ENCODE results near the gene ARHGEF7. TPM values are rescaled to one million over a fixed set of nuclear protein-coding genes. Genes with fewer than 3 reads are reported as not detected.

ARHGEF7 gene
- total RNA-seq, 3 donors from 2014 or later = 42.8 to 49.6 (median 45.1) TPM

DNA sequence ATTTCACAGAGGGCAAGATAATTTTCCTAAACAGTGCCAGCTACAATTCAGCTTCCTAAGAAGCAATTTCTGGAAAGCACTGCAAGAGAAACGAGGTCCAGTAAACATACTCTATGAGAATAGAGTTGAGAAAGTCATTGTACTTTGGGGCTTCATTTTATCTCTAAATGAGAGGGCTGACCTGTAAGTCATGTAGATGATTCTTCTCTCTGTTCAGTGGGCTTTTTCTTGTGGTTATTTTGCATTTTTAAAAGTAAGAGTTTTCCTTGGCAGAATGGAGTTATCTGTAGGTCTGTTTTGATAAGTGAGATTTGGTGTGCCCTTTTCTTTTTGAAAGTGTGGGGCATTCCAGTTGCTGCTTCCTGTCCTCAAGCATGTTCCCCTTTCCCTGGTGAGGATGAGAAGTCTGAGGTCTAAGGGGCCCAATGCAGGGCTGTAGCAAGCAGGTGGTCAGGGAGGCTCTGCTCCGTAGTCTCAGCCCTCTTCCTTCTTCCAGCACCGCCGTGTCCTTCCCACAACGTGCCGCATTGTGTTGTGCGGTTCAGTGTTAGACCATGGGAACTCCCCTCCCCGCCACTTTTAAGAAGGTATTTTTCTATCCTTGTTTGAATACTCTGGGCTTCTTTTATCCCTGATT, 86.3 kb downstream of the ARHGEF7 start:
- H3K4me1 Mint-ChIP-seq (ENCODE audit: low read depth) = peaks cover 61% of the 10 kb centered on the region

DNA sequence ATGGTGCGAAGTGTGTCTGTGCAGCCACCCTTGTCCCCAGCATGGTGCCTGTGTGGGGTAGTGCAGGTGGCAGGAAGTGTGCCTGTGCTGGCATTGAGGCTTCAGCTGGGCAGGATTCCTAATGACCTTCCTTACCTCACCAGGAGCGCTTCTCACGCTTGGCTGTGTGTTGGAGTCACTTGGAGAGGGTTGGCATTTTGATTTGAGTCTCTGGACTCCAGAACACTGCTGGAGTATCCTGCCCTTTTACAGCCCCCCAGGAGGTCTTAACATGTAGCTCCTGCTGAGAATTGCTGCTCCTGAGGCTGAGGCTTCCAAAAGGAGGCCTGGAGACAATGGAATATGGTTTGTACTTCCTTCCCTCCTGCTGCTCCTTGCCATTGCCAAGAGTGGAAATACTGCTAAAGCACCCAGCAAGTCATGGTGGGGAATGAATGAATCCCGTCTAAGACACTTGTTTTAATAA, 87.1 kb downstream of the ARHGEF7 start:
- no peaks in the 10 kb centered on the region for H3K9me3 Mint-ChIP-seq
- H3K4me3 Mint-ChIP-seq = no peak overlapping the region
- peaks cover 29% of the 10 kb centered on the region for H3K36me3 Mint-ChIP-seq (ENCODE audit: insufficient read depth)
- no peaks in the 10 kb centered on the region for H3K27me3 Mint-ChIP-seq (ENCODE audit: low read depth)
- peaks cover 61% of the 10 kb centered on the region for H3K4me1 Mint-ChIP-seq (ENCODE audit: low read depth)
- ATAC-seq (no peak), DNase-seq (no peak)

More for the DNA sequence above, 86.3 kb downstream of the ARHGEF7 start:
- Mint-ChIP-seq H3K4me3 (peak overlapping the region; percentile 25), H3K36me3 (ENCODE audit: insufficient read depth) (peaks cover 31% of the 10 kb centered on the region), H3K27me3 (ENCODE audit: low read depth) (no peaks in the 10 kb centered on the region), H3K9me3 (no peaks in the 10 kb centered on the region)
- ATAC-seq (peak; percentile 46 to 60), DNase-seq (no peak)

DNA sequence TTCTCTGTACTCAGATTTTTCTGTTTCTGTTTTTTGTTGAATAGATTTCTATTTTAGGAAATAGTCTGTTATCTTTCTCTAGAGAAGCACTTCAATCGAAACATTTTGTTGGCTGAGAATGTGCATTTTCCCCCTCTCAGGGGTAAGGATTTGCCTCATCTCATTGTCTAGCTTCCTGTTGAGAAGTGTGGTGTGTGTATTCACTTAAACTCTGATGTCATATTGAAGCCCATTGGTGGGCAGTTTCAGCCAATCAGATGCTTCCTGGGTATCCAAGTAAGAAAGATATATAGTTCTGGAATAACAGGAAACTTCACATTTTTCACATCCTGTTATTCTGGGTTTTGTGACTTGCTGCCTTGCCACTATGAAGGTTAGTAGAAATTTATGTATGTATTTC, 87.6 kb downstream of the ARHGEF7 start:
- Mint-ChIP-seq H3K9me3 (no peaks in the 10 kb centered on the region), H3K4me1 (ENCODE audit: low read depth) (peaks cover 65% of the 10 kb centered on the region), H3K36me3 (ENCODE audit: insufficient read depth) (peaks cover 24% of the 10 kb centered on the region), H3K4me3 (no peak overlapping the region), H3K27me3 (ENCODE audit: low read depth) (no peaks in the 10 kb centered on the region)
- no peak for DNase-seq
- ATAC-seq = peak; percentile 59 to 63

DNA sequence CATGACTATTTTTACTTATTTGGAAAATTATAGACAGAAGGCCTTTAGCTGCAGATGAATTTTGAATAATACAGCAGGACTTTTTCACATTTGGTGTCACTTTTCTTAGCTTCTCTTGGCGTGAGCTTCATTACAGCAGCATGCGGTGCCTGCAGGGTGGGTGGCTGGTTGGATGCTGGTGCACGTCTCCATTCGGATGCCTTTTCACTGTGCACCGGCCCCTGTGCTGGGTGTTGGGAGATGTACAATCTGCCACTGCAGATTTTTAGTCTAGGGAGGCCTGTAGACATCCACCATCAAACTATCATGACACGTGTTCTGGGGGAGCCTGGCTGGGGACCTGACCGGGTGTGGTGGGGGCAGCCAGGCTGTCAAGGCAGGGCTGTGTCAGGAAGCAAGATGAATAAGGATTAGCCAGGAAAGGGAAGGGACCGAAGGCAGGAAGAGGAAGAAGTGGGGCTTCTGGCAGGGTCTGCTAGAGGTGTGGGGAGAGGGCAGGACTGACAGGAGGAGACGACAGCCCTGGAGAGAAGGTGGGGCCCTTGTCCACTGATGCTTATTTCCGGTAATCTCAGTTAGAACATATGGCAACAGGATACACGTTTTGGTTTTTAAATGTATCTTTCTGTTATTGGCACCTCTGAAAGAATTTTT, 88.8 kb downstream of the ARHGEF7 start:
- peaks cover 73% of the 10 kb centered on the region for H3K4me1 Mint-ChIP-seq (ENCODE audit: low read depth)
- peak overlapping the region; percentile 37 for H3K4me3 Mint-ChIP-seq
- H3K27me3 Mint-ChIP-seq (ENCODE audit: low read depth) = no peaks in the 10 kb centered on the region
- DNase-seq (no peak), ATAC-seq (no peak)
- peaks cover 20% of the 10 kb centered on the region for H3K36me3 Mint-ChIP-seq (ENCODE audit: insufficient read depth)
- H3K9me3 Mint-ChIP-seq = no peaks in the 10 kb centered on the region

DNA sequence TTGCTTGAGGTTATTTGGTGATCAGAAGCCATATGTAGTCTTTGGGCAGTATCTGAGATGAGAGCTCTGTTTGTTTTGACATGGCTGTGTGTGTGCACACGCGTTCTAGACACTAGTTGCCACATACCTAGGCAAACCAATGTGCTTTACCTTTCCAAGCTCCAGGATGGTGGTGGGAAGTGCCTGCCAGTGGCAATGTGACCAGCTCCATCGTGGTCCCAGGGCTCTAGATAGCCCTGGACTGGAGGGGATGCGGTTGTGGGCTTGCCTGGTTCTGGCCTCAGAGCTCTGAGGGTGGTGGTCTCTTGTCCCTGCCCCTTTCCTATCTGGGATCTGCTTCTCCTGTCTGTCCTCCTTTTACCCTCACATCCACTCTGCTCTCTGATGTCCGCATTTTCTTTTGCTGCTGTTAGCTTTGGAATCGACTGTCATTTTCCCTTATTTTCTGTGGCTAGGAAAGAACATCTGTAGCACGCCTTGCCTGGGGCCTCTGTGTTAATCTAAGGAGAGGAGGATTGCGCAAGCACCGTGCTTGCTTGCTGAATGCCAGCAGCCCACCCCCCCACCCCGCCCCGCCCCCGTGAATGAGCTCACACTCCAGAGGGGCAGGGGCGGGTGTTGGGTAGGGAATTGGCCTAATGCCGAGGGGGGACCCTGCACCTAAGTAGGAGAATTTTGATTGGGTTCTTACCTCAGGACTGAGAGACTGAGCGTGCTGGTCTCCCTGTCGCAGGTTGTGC, 89.5 kb downstream of the ARHGEF7 start:
- ATAC-seq (no peak), DNase-seq (no peak)
- Mint-ChIP-seq H3K4me3 (no peak overlapping the region), H3K4me1 (ENCODE audit: low read depth) (peaks cover 76% of the 10 kb centered on the region), H3K27me3 (ENCODE audit: low read depth) (no peaks in the 10 kb centered on the region), H3K36me3 (ENCODE audit: insufficient read depth) (peaks cover 18% of the 10 kb centered on the region), H3K9me3 (no peaks in the 10 kb centered on the region)

DNA sequence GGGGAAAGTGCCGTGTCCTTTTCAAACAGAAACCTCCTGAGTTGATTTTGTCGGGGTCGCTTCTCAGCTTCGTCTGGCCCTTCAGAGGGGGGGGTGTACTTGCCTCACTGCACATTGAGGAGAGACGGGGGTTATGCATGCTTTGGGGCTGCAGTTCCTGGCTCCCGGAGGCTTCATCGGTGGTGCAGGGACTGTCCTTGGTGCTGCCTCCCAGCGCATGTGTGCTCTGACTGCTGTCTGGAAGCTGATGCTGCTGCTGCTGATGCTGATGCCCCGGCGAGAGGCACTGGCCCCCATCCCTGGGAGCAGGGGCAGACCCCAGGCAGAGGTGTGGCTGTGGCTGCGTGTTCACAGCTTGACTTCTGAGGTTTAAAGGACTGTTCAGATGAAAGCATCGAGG, 91.0 kb downstream of the ARHGEF7 start:
- Mint-ChIP-seq H3K4me1 (ENCODE audit: low read depth) (peaks cover 73% of the 10 kb centered on the region), H3K27me3 (ENCODE audit: low read depth) (no peaks in the 10 kb centered on the region), H3K9me3 (no peaks in the 10 kb centered on the region), H3K4me3 (no peak overlapping the region), H3K36me3 (ENCODE audit: insufficient read depth) (peaks cover 12% of the 10 kb centered on the region)
- DNase-seq (no peak), ATAC-seq (no peak)

DNA sequence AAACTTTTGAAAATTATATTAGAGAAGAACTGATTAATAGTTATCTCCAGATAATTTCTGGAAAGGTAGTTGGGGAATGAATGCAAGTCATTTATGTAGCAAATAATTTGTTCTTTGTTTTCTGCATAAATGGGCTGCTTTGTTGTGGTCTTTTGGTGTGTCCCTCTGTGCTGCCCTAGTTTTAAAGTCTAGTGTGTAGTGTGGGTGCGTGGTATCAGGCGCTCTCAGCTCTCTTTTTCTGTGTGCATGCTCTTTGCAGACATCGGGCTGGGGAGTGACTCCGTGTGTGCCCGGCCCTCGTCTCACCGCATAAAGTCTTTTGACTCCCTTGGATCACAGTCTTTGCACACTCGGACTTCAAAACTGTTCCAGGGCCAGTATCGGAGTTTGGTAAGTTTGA, 94.5 kb downstream of the ARHGEF7 start:
- Mint-ChIP-seq H3K9me3 (no peaks in the 10 kb centered on the region), H3K27me3 (ENCODE audit: low read depth) (no peaks in the 10 kb centered on the region), H3K36me3 (ENCODE audit: insufficient read depth) (peaks cover 13% of the 10 kb centered on the region), H3K4me1 (ENCODE audit: low read depth) (peaks cover 57% of the 10 kb centered on the region), H3K4me3 (no peak overlapping the region)
- no peak for DNase-seq
- no peak for ATAC-seq

DNA sequence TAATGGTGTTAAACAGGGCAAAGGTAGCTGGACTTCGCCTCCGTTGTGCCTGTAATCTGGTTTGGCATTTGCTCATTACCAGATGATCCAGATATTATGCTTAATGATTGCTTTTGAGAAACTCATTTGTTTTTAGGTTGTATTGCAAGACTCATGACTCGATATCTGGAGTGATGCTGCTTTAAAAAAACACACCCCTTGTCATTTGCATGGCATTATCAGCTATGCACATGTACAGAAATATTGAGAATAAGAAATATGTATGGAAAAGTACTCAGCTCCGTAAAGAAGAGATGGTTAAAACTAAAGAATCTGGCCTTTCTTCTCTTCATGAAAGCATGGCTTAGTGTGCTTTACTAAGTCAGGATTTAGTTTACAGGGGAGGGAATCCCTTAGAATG, 95.0 kb downstream of the ARHGEF7 start:
- Mint-ChIP-seq H3K9me3 (no peaks in the 10 kb centered on the region), H3K4me1 (ENCODE audit: low read depth) (peaks cover 58% of the 10 kb centered on the region), H3K4me3 (no peak overlapping the region), H3K27me3 (ENCODE audit: low read depth) (no peaks in the 10 kb centered on the region), H3K36me3 (ENCODE audit: insufficient read depth) (peaks cover 13% of the 10 kb centered on the region)
- DNase-seq = no peak
- ATAC-seq = no peak

DNA sequence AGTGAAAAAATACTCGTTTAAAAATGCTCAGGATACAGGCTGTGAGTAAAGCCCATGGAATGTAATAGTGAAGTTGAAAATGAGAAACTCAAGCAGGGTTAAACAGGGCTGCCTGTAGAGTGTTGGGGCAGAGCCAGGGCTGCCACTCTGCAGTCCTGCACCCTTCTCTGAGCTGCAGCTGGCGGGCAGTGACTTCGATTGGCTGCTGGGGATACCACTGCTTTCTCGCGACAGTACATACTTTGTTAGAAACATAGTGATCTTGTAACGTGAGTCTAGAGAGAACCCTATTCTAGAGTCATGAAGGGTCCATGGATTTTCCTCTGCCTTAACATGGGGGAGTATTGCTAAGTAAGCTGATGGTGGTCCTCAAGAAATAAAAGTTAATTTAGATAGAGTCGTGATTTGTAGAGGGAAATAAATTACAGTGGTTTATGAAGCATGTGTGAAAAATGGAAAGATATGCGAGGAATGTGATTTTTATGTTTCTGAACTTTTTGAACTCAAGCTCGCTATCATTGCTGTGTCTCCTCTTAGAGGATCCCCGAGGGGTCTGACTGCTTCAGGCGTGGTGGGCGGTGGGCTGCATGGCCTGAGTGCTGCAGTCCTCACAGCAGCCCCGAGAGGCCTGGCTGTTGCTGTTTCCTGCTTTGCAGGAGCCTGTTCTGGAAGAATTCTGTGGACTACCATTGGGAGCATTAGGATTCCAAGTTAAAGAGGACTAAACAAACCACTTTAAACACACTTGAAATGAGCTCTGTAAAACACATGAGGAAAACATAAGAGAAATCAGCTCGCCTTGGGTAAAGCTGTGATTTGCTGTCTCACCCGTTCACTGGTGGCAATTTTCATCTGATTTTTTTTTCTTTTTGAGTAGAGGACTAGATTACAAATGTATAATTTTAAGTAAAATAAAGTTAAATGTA, 95.7 kb downstream of the ARHGEF7 start:
- H3K4me1 Mint-ChIP-seq (ENCODE audit: low read depth) = peaks cover 60% of the 10 kb centered on the region
- H3K9me3 Mint-ChIP-seq = no peaks in the 10 kb centered on the region
- peaks cover 9% of the 10 kb centered on the region for H3K36me3 Mint-ChIP-seq (ENCODE audit: insufficient read depth)
- H3K4me3 Mint-ChIP-seq = no peak overlapping the region
- DNase-seq = no peak
- no peaks in the 10 kb centered on the region for H3K27me3 Mint-ChIP-seq (ENCODE audit: low read depth)
- no peak for ATAC-seq

DNA sequence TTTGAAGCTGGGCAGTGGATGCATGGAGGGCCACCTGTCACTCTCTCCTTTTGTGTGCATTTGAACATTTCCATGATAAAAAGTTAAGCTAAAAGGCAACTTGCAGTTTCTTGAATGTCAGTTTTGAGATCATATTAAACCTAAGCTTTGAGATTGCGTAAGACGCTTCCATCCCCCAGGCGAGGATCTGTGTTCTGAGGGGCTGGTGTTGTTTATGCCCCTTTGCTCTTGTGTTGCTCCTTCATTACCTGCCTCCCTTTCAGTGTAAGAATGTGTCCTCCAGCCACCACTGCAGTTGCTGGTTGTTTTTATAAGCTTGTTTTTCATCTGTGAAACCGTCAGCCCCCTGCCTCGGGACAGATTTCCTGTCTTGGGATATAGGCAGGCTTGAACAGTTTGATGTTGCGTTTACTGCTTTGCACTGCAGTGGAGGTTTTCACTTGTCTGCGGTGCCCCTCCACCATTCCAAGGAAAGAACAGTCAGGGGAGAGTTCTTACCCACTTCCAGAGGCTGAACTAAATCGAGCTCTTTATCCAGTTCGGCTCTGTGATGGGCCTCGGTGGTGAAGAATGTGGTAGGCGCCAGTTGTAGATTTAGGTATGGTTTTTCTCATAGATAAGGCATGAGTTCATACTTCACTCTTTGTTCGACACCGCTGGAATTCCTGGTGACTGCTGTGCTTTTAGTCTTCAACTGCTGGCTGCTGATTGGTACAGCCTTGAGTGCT, 96.8 kb downstream of the ARHGEF7 start:
- ATAC-seq (no peak), DNase-seq (no peak)
- peaks cover 64% of the 10 kb centered on the region for H3K4me1 Mint-ChIP-seq (ENCODE audit: low read depth)
- H3K4me3 Mint-ChIP-seq = no peak overlapping the region
- peaks cover 3% of the 10 kb centered on the region for H3K36me3 Mint-ChIP-seq (ENCODE audit: insufficient read depth)
- H3K9me3 Mint-ChIP-seq = no peaks in the 10 kb centered on the region
- no peaks in the 10 kb centered on the region for H3K27me3 Mint-ChIP-seq (ENCODE audit: low read depth)

DNA sequence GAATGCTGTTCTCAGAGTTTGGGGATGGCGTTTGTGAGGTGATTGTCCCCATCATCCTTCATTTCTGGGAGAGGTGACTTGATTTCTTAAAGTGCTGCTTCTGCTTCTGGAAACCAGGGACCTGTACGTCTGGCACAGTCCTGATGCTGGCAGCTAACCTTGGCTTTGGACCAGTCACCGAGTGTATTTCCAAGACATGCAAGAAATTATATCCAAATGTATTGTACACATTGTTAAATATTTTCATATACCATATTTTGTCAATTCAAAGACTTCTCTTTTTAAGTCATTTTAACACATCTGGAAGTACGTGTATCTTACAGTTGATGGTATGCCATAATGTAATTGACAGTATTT, 97.4 kb downstream of the ARHGEF7 start:
- ATAC-seq (no peak), DNase-seq (no peak)
- H3K27me3 Mint-ChIP-seq (ENCODE audit: low read depth) = no peaks in the 10 kb centered on the region
- H3K4me3 Mint-ChIP-seq = no peak overlapping the region
- H3K36me3 Mint-ChIP-seq (ENCODE audit: insufficient read depth) = peaks cover 5% of the 10 kb centered on the region
- H3K9me3 Mint-ChIP-seq = no peaks in the 10 kb centered on the region
- peaks cover 63% of the 10 kb centered on the region for H3K4me1 Mint-ChIP-seq (ENCODE audit: low read depth)

DNA sequence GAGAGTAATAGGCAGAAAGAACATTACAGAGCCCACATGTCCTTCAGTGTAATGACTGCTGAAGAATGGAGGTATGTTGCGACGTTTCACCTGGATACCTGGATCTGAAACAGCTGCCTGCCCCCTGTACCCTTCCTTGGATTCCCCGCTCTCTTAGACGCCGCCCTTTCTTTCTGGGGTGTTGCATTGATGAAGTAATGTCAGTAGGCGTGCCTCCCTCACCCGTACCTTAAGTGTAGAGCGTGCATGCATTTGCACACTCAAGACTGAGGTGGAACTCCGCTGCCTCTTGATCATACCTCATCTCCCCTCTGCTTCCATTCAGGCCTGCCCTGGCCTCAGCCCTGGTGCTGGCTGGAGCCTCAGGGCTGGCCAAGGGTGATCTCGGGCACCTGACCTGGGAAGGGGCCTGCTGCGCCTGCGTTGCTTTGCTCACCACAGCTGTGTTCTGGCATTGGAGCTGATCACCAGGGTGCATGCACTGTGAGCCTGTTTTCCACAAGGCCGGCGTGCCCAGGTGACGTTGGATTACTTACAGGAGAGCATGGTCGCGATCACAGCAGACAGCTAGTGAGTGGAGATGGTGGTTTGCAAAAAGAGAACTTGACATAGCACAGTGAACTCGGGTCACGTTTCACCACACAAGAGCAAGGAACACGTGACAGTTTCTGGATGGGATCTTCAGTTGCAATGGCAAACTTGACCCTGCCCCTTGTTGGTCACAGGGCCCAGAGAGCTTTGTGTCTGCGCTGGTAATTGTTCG, 99.0 kb downstream of the ARHGEF7 start:
- ATAC-seq (no peak), DNase-seq (no peak)
- no peaks in the 10 kb centered on the region for H3K9me3 Mint-ChIP-seq
- H3K4me3 Mint-ChIP-seq = no peak overlapping the region
- peaks cover 11% of the 10 kb centered on the region for H3K36me3 Mint-ChIP-seq (ENCODE audit: insufficient read depth)
- H3K4me1 Mint-ChIP-seq (ENCODE audit: low read depth) = peaks cover 53% of the 10 kb centered on the region
- H3K27me3 Mint-ChIP-seq (ENCODE audit: low read depth) = no peaks in the 10 kb centered on the region

All from activated T-cell treated with anti-CD3 and anti-CD28 coated beads, Interleukin-2, amount 50 U/mL, for 4 hours (primary cell).